Liver (tissue), 9 donors: Measurements from ENCODE around the gene PFN4. TPM values are rescaled to one million over a fixed set of nuclear protein-coding genes. Genes with fewer than 3 reads are reported as not detected.

Experiments used
- DNase-seq: peaks from one replicate; pipeline ENCODE4 v3.0.0-alpha.2; 2017; ENCODE audit warnings: low spot score
- H3K27ac ChIP-seq, 2 donors: one replicate each; pipeline ENCODE4 v1.7.0; 2013; ENCODE audit warnings: inconsistent platforms in 2 of 2, low read length in 2 of 2, control low read depth in 1 of 2, low read depth in 1 of 2, mild to moderate bottlenecking in 1 of 2
- H3K27me3 ChIP-seq, 4 donors: one replicate each; pipeline versions ENCODE4 v1.6.1 to v1.7.0; 2013; ENCODE audit warnings: low read length in 3 of 4, inconsistent platforms in 1 of 4, mild to moderate bottlenecking in 1 of 4, moderate library complexity in 1 of 4; ENCODE audit not compliant: control insufficient read depth in 4 of 4, insufficient read depth in 4 of 4
- H3K36me3 ChIP-seq, 4 donors: one replicate each; pipeline versions ENCODE4 v1.6.1 to v1.7.0; 2013; ENCODE audit warnings: low read length in 3 of 4, mild to moderate bottlenecking in 3 of 4, low read depth in 1 of 4, moderate library complexity in 1 of 4; ENCODE audit not compliant: control insufficient read depth in 4 of 4, insufficient read depth in 3 of 4
- H3K4me1 ChIP-seq, 4 donors: one replicate each; pipeline versions ENCODE4 v1.6.1 to v1.7.0; 2013; ENCODE audit warnings: low read length in 3 of 4, mild to moderate bottlenecking in 3 of 4, moderate library complexity in 1 of 4; ENCODE audit not compliant: control insufficient read depth in 4 of 4, insufficient read depth in 4 of 4
- H3K4me3 ChIP-seq, 3 donors: one replicate each; pipeline versions ENCODE4 v1.6.1 to v1.7.0; 2013; ENCODE audit warnings: low read length in 3 of 3, control low read depth in 1 of 3, low read depth in 1 of 3, mild to moderate bottlenecking in 1 of 3
- H3K9ac ChIP-seq, 2 donors: one replicate each; pipeline ENCODE4 v1.7.0; 2013; ENCODE audit warnings: low read length in 2 of 2, mild to moderate bottlenecking in 2 of 2, moderate library complexity in 2 of 2, control low read depth in 1 of 2, low read depth in 1 of 2
- H3K9me3 ChIP-seq, 4 donors: one replicate each; pipeline versions ENCODE4 v1.6.1 to v1.7.0; 2013; ENCODE audit warnings: low read length in 3 of 4; ENCODE audit not compliant: control insufficient read depth in 4 of 4
- ATF3 ChIP-seq: IDR thresholded peaks from 2 replicates; pipeline ENCODE4 v1.6.1; 2016; ENCODE audit warnings: antibody characterized with exemption
- CTCF ChIP-seq: fragments of 150-350 bp; IDR thresholded peaks from 2 replicates; pipeline ENCODE4 v1.5.1; 2017; ENCODE audit warnings: improper control_type of control experiment, low read depth, low read length; ENCODE audit not compliant: missing input control
- EGR1 ChIP-seq, 2 donors: IDR thresholded peaks; 2 replicates each; pipeline ENCODE4 v1.6.1; 2016 to 2018; ENCODE audit warnings: antibody characterized with exemption in 2 of 2, low read depth in 2 of 2
- FOXA1 ChIP-seq: IDR thresholded peaks from 2 replicates; pipeline ENCODE4 v1.6.1; 2016; ENCODE audit warnings: antibody characterized with exemption
- FOXA2 ChIP-seq: IDR thresholded peaks from 2 replicates; pipeline ENCODE4 v1.6.1; 2016; ENCODE audit warnings: antibody characterized with exemption
- GABPA ChIP-seq, 2 donors: IDR thresholded peaks in 1 of 2; conservative IDR thresholded peaks in 1 of 2; 2 replicates each; pipeline ENCODE4 v1.6.1; 2016; ENCODE audit warnings: antibody characterized with exemption in 2 of 2, mild to moderate bottlenecking in 1 of 2, moderate library complexity in 1 of 2
- HNF4A ChIP-seq, 2 donors: conservative IDR thresholded peaks; 2 replicates each; pipeline ENCODE4 v1.6.1; 2016; ENCODE audit warnings: antibody characterized with exemption in 2 of 2, mild to moderate bottlenecking in 2 of 2
- HNF4G ChIP-seq: IDR thresholded peaks from 2 replicates; pipeline ENCODE4 v1.6.1; 2016; ENCODE audit warnings: antibody characterized with exemption
- JUND ChIP-seq, 2 donors: IDR thresholded peaks; 2 replicates each; pipeline ENCODE4 v1.6.1; 2016; ENCODE audit warnings: antibody characterized with exemption in 2 of 2
- MAX ChIP-seq: IDR thresholded peaks from 2 replicates; pipeline ENCODE4 v1.6.1; 2016; ENCODE audit warnings: antibody characterized with exemption
- NR2F2 ChIP-seq: IDR thresholded peaks from 2 replicates; pipeline ENCODE4 v1.6.1; 2016; ENCODE audit warnings: antibody characterized with exemption
- RAD21 ChIP-seq, 2 donors: IDR thresholded peaks; 2 replicates each; pipeline ENCODE4 v1.6.1; 2016; ENCODE audit warnings: antibody characterized with exemption in 2 of 2, mild to moderate bottlenecking in 2 of 2
- REST ChIP-seq: IDR thresholded peaks from 2 replicates; pipeline ENCODE4 v1.6.1; 2016; ENCODE audit warnings: antibody characterized with exemption, mild to moderate bottlenecking
- RXRA ChIP-seq, 2 donors: IDR thresholded peaks; 2 replicates each; pipeline ENCODE4 v1.6.1; 2017 to 2018; ENCODE audit warnings: antibody characterized with exemption in 2 of 2, mild to moderate bottlenecking in 1 of 2
- SP1 ChIP-seq: IDR thresholded peaks from 2 replicates; pipeline ENCODE4 v1.6.1; 2018; ENCODE audit warnings: antibody characterized with exemption, mild to moderate bottlenecking
- TAF1 ChIP-seq: conservative IDR thresholded peaks from 2 replicates; pipeline ENCODE4 v1.6.1; 2016; ENCODE audit warnings: antibody characterized with exemption, mild to moderate bottlenecking
- YY1 ChIP-seq: IDR thresholded peaks from 2 replicates; pipeline ENCODE4 v1.6.1; 2016; ENCODE audit warnings: antibody characterized with exemption, mild to moderate bottlenecking
- ZBTB33 ChIP-seq: IDR thresholded peaks from 2 replicates; pipeline ENCODE4 v1.6.1; 2016; ENCODE audit warnings: antibody characterized with exemption
- WGBS: extraction: QIAGEN DNeasy Blood & Tissue Kit; methylation state at CpG from one replicate; pipeline ENCODE4 v1.1.7; 2013; 5-methylcytosine and 5-hydroxymethylcytosine counted together
- polyA plus RNA-seq, 2 donors: library from polyadenylated mRNA; stranded (reverse) in 1 of 2; unstranded in 1 of 2; fragments of 200-250 nt in 1 of 2; fragments of >200 nt in 1 of 2; fragmentation: Nextera tagmentation in 1 of 2; extraction: Ambion mirVana in 1 of 2; gene quantifications; one replicate each; pipeline versions ENCODE4 v1.2.1 to v1.2.3, GENCODE V29; 2013 to 2015
- total RNA-seq, 2 donors: library from RNA; depleted of rRNA; stranded (reverse); fragments of >200 nt; gene quantifications; one replicate each; pipeline ENCODE4 v1.2.3, GENCODE V29; 2014
- donor health status: healthy.
- donor health status: healthy.
- donor health status: healthy.
- donor health status: healthy.
- donor health status: healthy.

PFN4 gene
- total and polyA plus RNA-seq, 4 donors, result 0.12 to 0.51 (median 0.40) TPM; not detected in 1

- peak; percentile 30 for TF ChIP-seq FOXA2
- peak; percentile 73 for TF ChIP-seq ATF3
- peak; percentile 65 to 79 for TF ChIP-seq JUND (IDR thresholded peaks at IDR 0.05)
- TF ChIP-seq MAX, result peak; percentile 95
- TF ChIP-seq HNF4G, result peak; percentile 52
- TF ChIP-seq RAD21 (IDR thresholded peaks at IDR 0.05), result peak; percentile 36 to 56
- TF ChIP-seq FOXA1, result peak; percentile 69
- TF ChIP-seq RXRA (IDR thresholded peaks at IDR 0.05), result peak; percentile 74 to 85
- peak; percentile 97 to 99 for TF ChIP-seq GABPA (IDR thresholded peaks at IDR 0.05 in 1 of 2, conservative IDR thresholded peaks at IDR 0.05 in 1 of 2)
- no peak for TF ChIP-seq CTCF
- TF ChIP-seq EGR1 (IDR thresholded peaks at IDR 0.05; ENCODE audit: low read depth in 2 of 2), result peak; percentile 63 to 85
- TF ChIP-seq TAF1, result no peak
- peak; percentile 89 for TF ChIP-seq SP1
- TF ChIP-seq HNF4A (conservative IDR thresholded peaks at IDR 0.05), result peak; percentile 67 to 79
- peak; percentile 90 for TF ChIP-seq YY1
- TF ChIP-seq NR2F2, result no peak
- TF ChIP-seq REST, result peak; percentile 63
- TF ChIP-seq ZBTB33, result peak; percentile 92
- H3K27ac ChIP-seq, result peak within 1 kb of the TSS; percentile 74 to 86
- under 1% methylated on average over 64 of the region's 64 CpGs for whole genome bisulfite sequencing
- no peaks in the 10 kb centered on the region for H3K27me3 ChIP-seq
- no peaks in the 10 kb centered on the region for H3K9me3 ChIP-seq
- peak within 1 kb of the TSS; percentile 61 to 65 for H3K9ac ChIP-seq
- DNase-seq, result peak; percentile 98
- H3K4me1 ChIP-seq, result peaks cover 1 to 22% (median 9%) of the 10 kb centered on the region in 4 donors
- H3K4me3 ChIP-seq, result peak within 1 kb of the TSS; percentile 55 to 97 (median 81)
- H3K36me3 ChIP-seq, result peaks cover 0 to 22% (median 10%) of the 10 kb centered on the region in 4 donors
These were observed 47.0 kb downstream of the PFN4 start, which contains the start of gene SF3B6 for GRCh38 chr2:24075915-24076848. TSS of gene SF3B6 (minus strand) at chr2:24076326. CDS start at chr2:24076229, 97 bp downstream.
